Measurements from ENCODE around the gene NTF4. TPM values are rescaled to one million over a fixed set of nuclear protein-coding genes. Genes with fewer than 3 reads are reported as not detected.

Gene NTF4
- total and polyA plus RNA-seq, 2 experiments from 2014 or later: 0.94 to 2.7 TPM

GRCh38 chr19:49064029-49064629, 489 bp downstream of the NTF4 start (continued):
- no peak for TF ChIP-seq STAT1 (IDR thresholded peaks at IDR 0.05; ENCODE audit: unreplicated experiment)
- no peak for TF ChIP-seq CTCF (conservative IDR thresholded peaks at IDR 0.05; ENCODE audit: low read depth in 2 of 2)
- no peak for TF ChIP-seq CREB1 (CRISPR knock-in tag; IDR thresholded peaks at IDR 0.05; ENCODE audit: low read depth)
- no peak for TF ChIP-seq NANOG (IDR thresholded peaks at IDR 0.05; ENCODE audit: borderline replicate concordance)

- Mint-ChIP-seq H3K9me3 (no peaks in the 10 kb centered on the region; the same call in 2 of the 3 replicates), H3K36me3 (ENCODE audit: low read depth) (no peaks in the 10 kb centered on the region), H3K4me1 (peaks cover 36% of the 10 kb centered on the region), H3K4me3 (no peak overlapping the region), H3K27ac (no peak overlapping the region), H3K27me3 (ENCODE audit: insufficient read depth, low read depth, poor library complexity) (peaks cover 41% of the 10 kb centered on the region)
- Histone ChIP-seq H3K9me2 (ENCODE audit: insufficient read depth) (no peaks in the 10 kb centered on the region), H3K27me3 (ENCODE audit: insufficient read depth) (peaks cover 60% of the 10 kb centered on the region), H3F3A (replicated peaks; ENCODE audit: low read depth) (no peaks in the 10 kb centered on the region), H3K79me2 (replicated peaks; ENCODE audit: insufficient read depth) (no peaks in the 10 kb centered on the region), H3K27ac (ENCODE audit: low read depth) (no peak overlapping the region), H3K4me1 (ENCODE audit: insufficient read depth) (peaks cover 36% of the 10 kb centered on the region), H3K4me3 (no peak overlapping the region), H3K4me2 (no peak overlapping the region), H3K36me3 (ENCODE audit: insufficient read depth) (no peaks in the 10 kb centered on the region), H2AFZ (no peak overlapping the region), H4K20me1 (replicated peaks; ENCODE audit: insufficient read depth) (no peaks in the 10 kb centered on the region)
- DNase-seq (ENCODE audit: low spot score) (no peak), ATAC-seq (no peak)
- TF ChIP-seq REST (IDR thresholded peaks at IDR 0.05; ENCODE audit: unreplicated experiment): no peak
- no peak for TF ChIP-seq ZNF114 (CRISPR knock-in tag; IDR thresholded peaks at IDR 0.05)
- TF ChIP-seq POLR2AphosphoS5 (IDR thresholded peaks at IDR 0.05; ENCODE audit: low read depth): no peak
- no peak for TF ChIP-seq ZNF331 (CRISPR knock-in tag; IDR thresholded peaks at IDR 0.05; ENCODE audit: low read depth)
- TF ChIP-seq EZH2 (IDR thresholded peaks at IDR 0.05; ENCODE audit: low read depth, unreplicated experiment): no peak
- no peak for TF ChIP-seq STAT1 (IDR thresholded peaks at IDR 0.05; ENCODE audit: unreplicated experiment)
Measured at GRCh38 chr19:49061445-49061844, 3.2 kb downstream of the NTF4 start.
